ENCODE measurements around the gene GRIK4.

DNA sequence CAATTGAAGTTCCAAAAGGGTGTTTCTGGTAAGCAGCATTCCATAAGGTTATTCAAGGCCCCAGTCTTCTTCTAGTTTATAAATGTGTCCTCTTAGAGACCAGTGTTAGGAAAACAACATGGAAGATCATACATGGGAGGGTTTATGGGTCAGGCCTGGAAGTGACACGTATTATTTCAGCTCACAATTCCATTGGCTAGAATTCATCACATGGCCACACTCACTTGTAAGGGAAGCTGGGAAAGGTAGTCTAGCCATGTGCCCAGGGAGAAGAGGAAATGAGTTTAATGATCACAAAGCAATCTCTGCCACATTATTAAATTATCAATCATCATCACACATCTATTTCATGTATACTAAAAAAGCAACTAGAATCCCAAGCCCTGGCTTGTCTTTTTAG, 330.6 kb downstream of the GRIK4 start:
- TF ChIP-seq POLR2A (IDR thresholded peaks at IDR 0.05; ENCODE audit: low read depth, low read length) = no peak
- TF ChIP-seq, protein P1, sequence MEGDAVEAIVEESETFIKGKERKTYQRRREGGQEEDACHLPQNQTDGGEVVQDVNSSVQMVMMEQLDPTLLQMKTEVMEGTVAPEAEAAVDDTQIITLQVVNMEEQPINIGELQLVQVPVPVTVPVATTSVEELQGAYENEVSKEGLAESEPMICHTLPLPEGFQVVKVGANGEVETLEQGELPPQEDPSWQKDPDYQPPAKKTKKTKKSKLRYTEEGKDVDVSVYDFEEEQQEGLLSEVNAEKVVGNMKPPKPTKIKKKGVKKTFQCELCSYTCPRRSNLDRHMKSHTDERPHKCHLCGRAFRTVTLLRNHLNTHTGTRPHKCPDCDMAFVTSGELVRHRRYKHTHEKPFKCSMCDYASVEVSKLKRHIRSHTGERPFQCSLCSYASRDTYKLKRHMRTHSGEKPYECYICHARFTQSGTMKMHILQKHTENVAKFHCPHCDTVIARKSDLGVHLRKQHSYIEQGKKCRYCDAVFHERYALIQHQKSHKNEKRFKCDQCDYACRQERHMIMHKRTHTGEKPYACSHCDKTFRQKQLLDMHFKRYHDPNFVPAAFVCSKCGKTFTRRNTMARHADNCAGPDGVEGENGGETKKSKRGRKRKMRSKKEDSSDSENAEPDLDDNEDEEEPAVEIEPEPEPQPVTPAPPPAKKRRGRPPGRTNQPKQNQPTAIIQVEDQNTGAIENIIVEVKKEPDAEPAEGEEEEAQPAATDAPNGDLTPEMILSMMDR (IDR thresholded peaks at IDR 0.05; ENCODE audit: extremely low read depth in 1 of 2, insufficient read depth in 1 of 2, low read depth in 1 of 2, low read length in 2 of 2) = no peak
- no peak for TF ChIP-seq MYC (IDR thresholded peaks at IDR 0.05; ENCODE audit: low read depth, low read length)
- no peak for TF ChIP-seq GATA2 (IDR thresholded peaks at IDR 0.05; ENCODE audit: insufficient read depth, insufficient read length, low read depth, low read length)
- no peak for TF ChIP-seq EZH2 (IDR thresholded peaks at IDR 0.05; ENCODE audit: borderline replicate concordance, low read depth, low read length, severe bottlenecking)
